Measurements from ENCODE around the gene TEX13A. TPM values are rescaled to one million over a fixed set of nuclear protein-coding genes. Genes with fewer than 3 reads are reported as not detected.

The TEX13A gene
- total RNA-seq, 2 donors from 2014 or later = not detected

DNA sequence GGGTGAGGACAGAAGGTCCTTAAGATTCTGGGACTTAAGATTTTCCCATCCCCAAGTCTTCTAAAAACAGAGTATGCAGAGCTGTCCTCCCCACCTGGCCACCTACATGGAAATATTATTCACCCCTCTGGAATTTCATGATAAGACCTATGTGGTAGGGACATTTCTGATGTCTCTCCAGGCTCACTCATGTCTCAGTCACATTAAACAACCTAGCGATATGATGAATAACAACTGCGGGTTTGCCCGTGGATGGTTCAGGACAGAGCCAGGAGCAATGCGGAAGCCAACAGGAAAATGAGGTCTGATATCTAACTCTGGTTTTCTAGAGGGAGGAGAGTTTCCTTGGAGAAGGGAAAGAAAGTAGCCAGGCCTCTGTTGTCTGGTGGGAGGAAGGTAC is 47.4 kb downstream of the TEX13A start:
- Mint-ChIP-seq H3K9me3 (peaks cover 47% of the 10 kb centered on the region), H3K27ac (no peak overlapping the region), H3K36me3 (ENCODE audit: low read depth) (no peaks in the 10 kb centered on the region), H3K27me3 (ENCODE audit: insufficient read depth) (no peaks in the 10 kb centered on the region), H3K4me3 (no peak overlapping the region), H3K4me1 (no peaks in the 10 kb centered on the region)
- DNase-seq = no peak
- H3K27ac ChIP-seq (ENCODE audit: low read depth, low read length) = no peak overlapping the region
- TF ChIP-seq, protein P1, sequence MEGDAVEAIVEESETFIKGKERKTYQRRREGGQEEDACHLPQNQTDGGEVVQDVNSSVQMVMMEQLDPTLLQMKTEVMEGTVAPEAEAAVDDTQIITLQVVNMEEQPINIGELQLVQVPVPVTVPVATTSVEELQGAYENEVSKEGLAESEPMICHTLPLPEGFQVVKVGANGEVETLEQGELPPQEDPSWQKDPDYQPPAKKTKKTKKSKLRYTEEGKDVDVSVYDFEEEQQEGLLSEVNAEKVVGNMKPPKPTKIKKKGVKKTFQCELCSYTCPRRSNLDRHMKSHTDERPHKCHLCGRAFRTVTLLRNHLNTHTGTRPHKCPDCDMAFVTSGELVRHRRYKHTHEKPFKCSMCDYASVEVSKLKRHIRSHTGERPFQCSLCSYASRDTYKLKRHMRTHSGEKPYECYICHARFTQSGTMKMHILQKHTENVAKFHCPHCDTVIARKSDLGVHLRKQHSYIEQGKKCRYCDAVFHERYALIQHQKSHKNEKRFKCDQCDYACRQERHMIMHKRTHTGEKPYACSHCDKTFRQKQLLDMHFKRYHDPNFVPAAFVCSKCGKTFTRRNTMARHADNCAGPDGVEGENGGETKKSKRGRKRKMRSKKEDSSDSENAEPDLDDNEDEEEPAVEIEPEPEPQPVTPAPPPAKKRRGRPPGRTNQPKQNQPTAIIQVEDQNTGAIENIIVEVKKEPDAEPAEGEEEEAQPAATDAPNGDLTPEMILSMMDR (conservative IDR thresholded peaks at IDR 0.05) = no peak
- WGBS, 2 experiments (ENCODE audit: insufficient coverage in 1 of 2, insufficient read length in 1 of 2) = 99% methylated on average over 4 of the region's 4 CpGs; no CpG with 5 or more reads in 1 of the 2 experiments
- no peaks in the 10 kb centered on the region for H3K4me1 ChIP-seq (ENCODE audit: control insufficient read depth, insufficient read depth, low read length)
- no peak overlapping the region for H3K9ac ChIP-seq (ENCODE audit: extremely low read depth, low read length, poor library complexity, severe bottlenecking)
- no peaks in the 10 kb centered on the region for H3K36me3 ChIP-seq (ENCODE audit: control insufficient read depth, insufficient read depth, low read length)
- no peaks in the 10 kb centered on the region for H3K27me3 ChIP-seq (ENCODE audit: control insufficient read depth, insufficient read depth, low read length, poor library complexity, severe bottlenecking)
- H3K9me3 ChIP-seq (ENCODE audit: control insufficient read depth, low read length) = no peaks in the 10 kb centered on the region
- no peak overlapping the region for H3K4me3 ChIP-seq (ENCODE audit: low read length)

Data from endodermal cell (in vitro differentiated cells).